Measurements from ENCODE around the gene CRTC3.

- TF ChIP-seq POLR2AphosphoS5 (IDR thresholded peaks at IDR 0.05; ENCODE audit: low read depth, low read length): no peak
- TF ChIP-seq, protein P1, sequence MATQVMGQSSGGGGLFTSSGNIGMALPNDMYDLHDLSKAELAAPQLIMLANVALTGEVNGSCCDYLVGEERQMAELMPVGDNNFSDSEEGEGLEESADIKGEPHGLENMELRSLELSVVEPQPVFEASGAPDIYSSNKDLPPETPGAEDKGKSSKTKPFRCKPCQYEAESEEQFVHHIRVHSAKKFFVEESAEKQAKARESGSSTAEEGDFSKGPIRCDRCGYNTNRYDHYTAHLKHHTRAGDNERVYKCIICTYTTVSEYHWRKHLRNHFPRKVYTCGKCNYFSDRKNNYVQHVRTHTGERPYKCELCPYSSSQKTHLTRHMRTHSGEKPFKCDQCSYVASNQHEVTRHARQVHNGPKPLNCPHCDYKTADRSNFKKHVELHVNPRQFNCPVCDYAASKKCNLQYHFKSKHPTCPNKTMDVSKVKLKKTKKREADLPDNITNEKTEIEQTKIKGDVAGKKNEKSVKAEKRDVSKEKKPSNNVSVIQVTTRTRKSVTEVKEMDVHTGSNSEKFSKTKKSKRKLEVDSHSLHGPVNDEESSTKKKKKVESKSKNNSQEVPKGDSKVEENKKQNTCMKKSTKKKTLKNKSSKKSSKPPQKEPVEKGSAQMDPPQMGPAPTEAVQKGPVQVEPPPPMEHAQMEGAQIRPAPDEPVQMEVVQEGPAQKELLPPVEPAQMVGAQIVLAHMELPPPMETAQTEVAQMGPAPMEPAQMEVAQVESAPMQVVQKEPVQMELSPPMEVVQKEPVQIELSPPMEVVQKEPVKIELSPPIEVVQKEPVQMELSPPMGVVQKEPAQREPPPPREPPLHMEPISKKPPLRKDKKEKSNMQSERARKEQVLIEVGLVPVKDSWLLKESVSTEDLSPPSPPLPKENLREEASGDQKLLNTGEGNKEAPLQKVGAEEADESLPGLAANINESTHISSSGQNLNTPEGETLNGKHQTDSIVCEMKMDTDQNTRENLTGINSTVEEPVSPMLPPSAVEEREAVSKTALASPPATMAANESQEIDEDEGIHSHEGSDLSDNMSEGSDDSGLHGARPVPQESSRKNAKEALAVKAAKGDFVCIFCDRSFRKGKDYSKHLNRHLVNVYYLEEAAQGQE (IDR thresholded peaks at IDR 0.05; ENCODE audit: insufficient read depth in 1 of 2, low read depth in 2 of 2, low read length in 2 of 2): no peak
- TF ChIP-seq SIN3A (IDR thresholded peaks at IDR 0.05; ENCODE audit: borderline replicate concordance, insufficient read depth, low read length): no peak
Measured at GRCh38 chr15:90539789-90540188, 10.1 kb downstream of the CRTC3 start.

Measured in PFSK-1 (cell line).